IMR-90 (cell line): ENCODE data around the gene ZNF670. TPM values are rescaled to one million over a fixed set of nuclear protein-coding genes. Genes with fewer than 3 reads are reported as not detected.

ENCODE experiments used
- ATAC-seq: fragments of 200-7000 bp; cut with Tn5 transposase; 2 replicates; pipeline ENCODE4 v1.9.1; 2020; ENCODE audit warnings: low read depth, mild to moderate bottlenecking, moderate library complexity
- BruUV-seq: library from RNA; stranded (reverse); fragments of 400-500 nt; replicated peaks from 2 replicates; lab custom pipeline; 2021; lab: Mats Ljungman, UMichigan
- CTCF ChIA-PET: fragments of 300-600 bp; formaldehyde crosslinking; extraction: SDS; loops from one replicate; lab custom pipeline; 2021; ENCODE audit warnings: antibody characterized with exemption; lab: Yijun Ruan, JAX
- POLR2A ChIA-PET: fragments of 300-600 bp; sonication (Branson Sonifier 250); formaldehyde crosslinking; loops from one replicate; lab custom pipeline; 2022; ENCODE audit warnings: antibody characterized with exemption; ENCODE audit not compliant: unreplicated experiment; lab: Charles Lee
- DNase-seq: peaks from one replicate; pipeline ENCODE4 v3.0.0; 2013
- H2AFZ ChIP-seq: replicated peaks from 2 replicates; pipeline ENCODE3; 2013; ENCODE audit warnings: low read length, mild to moderate bottlenecking; ENCODE audit not compliant: poor library complexity
- H2AK5ac ChIP-seq: 2 replicates; pipeline ENCODE4 v1.6.1; 2013; ENCODE audit warnings: low read depth, low read length, inconsistent platforms
- H2AK9ac ChIP-seq: replicated peaks from 2 replicates; pipeline ENCODE3; 2013; ENCODE audit warnings: mild to moderate bottlenecking, low read depth, low read length, moderate library complexity; ENCODE audit not compliant: poor library complexity
- H2BK120ac ChIP-seq: 2 replicates; pipeline ENCODE4 v1.6.1; 2013; ENCODE audit warnings: low read depth, low read length, inconsistent platforms
- H2BK15ac ChIP-seq: 3 replicates; pipeline ENCODE4 v1.6.1; 2013; ENCODE audit warnings: low read depth, low read length, inconsistent platforms
- H2BK20ac ChIP-seq: 2 replicates; pipeline ENCODE4 v1.6.1; 2013; ENCODE audit warnings: low read depth, mild to moderate bottlenecking, inconsistent platforms, low read length, moderate library complexity
- H2BK5ac ChIP-seq: 2 replicates; pipeline ENCODE4 v1.6.1; 2013; ENCODE audit warnings: mild to moderate bottlenecking, low read depth, low read length, inconsistent platforms; ENCODE audit not compliant: poor library complexity, severe bottlenecking
- H3K14ac ChIP-seq: replicated peaks from 2 replicates; pipeline ENCODE4 v1.6.1; 2013; ENCODE audit warnings: low read depth, low read length, inconsistent platforms
- H3K18ac ChIP-seq: 2 replicates; pipeline ENCODE4 v1.6.1; 2013; ENCODE audit warnings: low read depth, low read length, control low read depth
- H3K23ac ChIP-seq: 2 replicates; pipeline ENCODE4 v1.6.1; 2013; ENCODE audit warnings: low read depth, low read length, inconsistent platforms
- H3K27ac ChIP-seq: 2 replicates; pipeline ENCODE4 v1.5.1; 2013; ENCODE audit warnings: mild to moderate bottlenecking, control low read depth, low read length; ENCODE audit not compliant: insufficient read depth
- H3K27me3 ChIP-seq: 2 replicates; pipeline ENCODE4 v1.6.1; 2013; ENCODE audit warnings: low read length; ENCODE audit not compliant: control insufficient read depth, insufficient read depth
- H3K36me3 ChIP-seq: 2 replicates; pipeline ENCODE4 v1.6.1; 2013; ENCODE audit warnings: low read length, mixed read lengths; ENCODE audit not compliant: control insufficient read depth, insufficient read depth
- H3K4ac ChIP-seq: 2 replicates; pipeline ENCODE4 v1.6.1; 2013; ENCODE audit warnings: low read depth, low read length, inconsistent platforms
- H3K4me1 ChIP-seq: 2 replicates; pipeline ENCODE4 v1.6.1; 2013; ENCODE audit warnings: low read length, mixed read lengths; ENCODE audit not compliant: control insufficient read depth, insufficient read depth
- H3K4me2 ChIP-seq: 2 replicates; pipeline ENCODE4 v1.6.1; 2013; ENCODE audit warnings: low read depth, mild to moderate bottlenecking, control low read depth, low read length, moderate library complexity
- H3K4me3 ChIP-seq: 2 replicates; pipeline ENCODE4 v1.5.1; 2013; ENCODE audit warnings: low read depth, mild to moderate bottlenecking, control low read depth, low read length, moderate library complexity; ENCODE audit not compliant: insufficient read depth
- H3K56ac ChIP-seq: 2 replicates; pipeline ENCODE4 v1.6.1; 2013; ENCODE audit warnings: low read length, inconsistent platforms; ENCODE audit not compliant: insufficient read depth; ENCODE audit errors: extremely low read depth
- H3K79me1 ChIP-seq, 2 experiments: 2 replicates each; pipeline ENCODE4 v1.6.1; 2013; ENCODE audit warnings: low read length in 2 of 2, inconsistent platforms in 1 of 2, low read depth in 1 of 2
- H3K9ac ChIP-seq: 2 replicates; pipeline ENCODE4 v1.6.1; 2013; ENCODE audit warnings: low read depth, low read length, control low read depth
- H3K9me1 ChIP-seq: 2 replicates; pipeline ENCODE4 v1.6.1; 2013; ENCODE audit warnings: low read length, inconsistent platforms; ENCODE audit not compliant: insufficient read depth
- H3K9me3 ChIP-seq: 2 replicates; pipeline ENCODE4 v1.6.1; 2013; ENCODE audit warnings: low read length; ENCODE audit not compliant: control insufficient read depth, insufficient read depth
- H4K20me1 ChIP-seq: 2 replicates; pipeline ENCODE4 v1.6.1; 2013; ENCODE audit warnings: low read length, inconsistent platforms; ENCODE audit not compliant: insufficient read depth
- H4K5ac ChIP-seq: 2 replicates; pipeline ENCODE4 v1.6.1; 2013; ENCODE audit warnings: mild to moderate bottlenecking, low read depth, low read length, control low read depth
- H4K8ac ChIP-seq, 2 experiments: 2 replicates each; pipeline ENCODE4 v1.6.1; 2013; ENCODE audit warnings: low read depth in 2 of 2, low read length in 2 of 2, control low read depth in 1 of 2, inconsistent platforms in 1 of 2
- H4K91ac ChIP-seq: 2 replicates; pipeline ENCODE4 v1.6.1; 2013; ENCODE audit warnings: low read depth, low read length, inconsistent platforms; ENCODE audit not compliant: insufficient read depth
- BHLHE40 ChIP-seq: fragments of 150-350 bp; IDR thresholded peaks from 2 replicates; pipeline ENCODE4 v1.6.1; 2016; ENCODE audit warnings: mild to moderate bottlenecking, low read depth, low read length
- CHD1 ChIP-seq: IDR thresholded peaks from 2 replicates; pipeline ENCODE4 v1.6.1; 2012; ENCODE audit warnings: low read depth, low read length, improper control_type of control experiment
- CTCF ChIP-seq: conservative IDR thresholded peaks from 2 replicates; pipeline ENCODE4 v1.5.1; 2012; ENCODE audit warnings: mild to moderate bottlenecking, low read depth, low read length, improper control_type of control experiment
- ELK1 ChIP-seq: fragments of 150-350 bp; IDR thresholded peaks from 2 replicates; pipeline ENCODE4 v1.6.1; 2016; ENCODE audit warnings: low read depth, mild to moderate bottlenecking, low read length, moderate library complexity, borderline replicate concordance
- FOS ChIP-seq: fragments of 150-350 bp; IDR thresholded peaks from 2 replicates; pipeline ENCODE4 v1.6.1; 2016; ENCODE audit warnings: low read depth, low read length
- MAFK ChIP-seq: IDR thresholded peaks from 2 replicates; pipeline ENCODE4 v1.6.1; 2012; ENCODE audit warnings: low read depth, low read length, improper control_type of control experiment
- MAZ ChIP-seq: IDR thresholded peaks from 2 replicates; pipeline ENCODE4 v1.6.1; 2012; ENCODE audit warnings: low read depth, mild to moderate bottlenecking, low read length, improper control_type of control experiment, moderate library complexity, borderline replicate concordance
- MXI1 ChIP-seq: IDR thresholded peaks from 2 replicates; pipeline ENCODE4 v1.6.1; 2012; ENCODE audit warnings: low read depth, mild to moderate bottlenecking, low read length, moderate library complexity, borderline replicate concordance
- NFE2L2 ChIP-seq: fragments of 150-350 bp; IDR thresholded peaks from 2 replicates; pipeline ENCODE4 v1.6.1; 2016; ENCODE audit warnings: low read depth, mild to moderate bottlenecking, low read length
- POLR2A ChIP-seq: IDR thresholded peaks from 2 replicates; pipeline ENCODE4 v1.6.1; 2012; ENCODE audit warnings: mild to moderate bottlenecking, low read depth, low read length
- RAD21 ChIP-seq: IDR thresholded peaks from 2 replicates; pipeline ENCODE4 v1.6.1; 2012; ENCODE audit warnings: low read length, improper control_type of control experiment
- RCOR1 ChIP-seq: IDR thresholded peaks from 2 replicates; pipeline ENCODE4 v1.6.1; 2012; ENCODE audit warnings: mild to moderate bottlenecking, low read length, improper control_type of control experiment; ENCODE audit not compliant: insufficient replicate concordance
- RFX5 ChIP-seq: IDR thresholded peaks from 2 replicates; pipeline ENCODE4 v1.8.0; 2012; ENCODE audit warnings: low read depth, mild to moderate bottlenecking, low read length, moderate library complexity
- SMC3 ChIP-seq: fragments of 150-350 bp; IDR thresholded peaks from 2 replicates; pipeline ENCODE4 v1.6.1; 2016; ENCODE audit warnings: low read depth, mild to moderate bottlenecking, antibody characterized with exemption, low read length, moderate library complexity
- WGBS, 2 experiments: methylation state at CpG; one replicate each; pipeline versions ENCODE4 v1.1.5 to v1.1.7; 2013; ENCODE audit warnings: missing lambda C conversion rate in 2 of 2; ENCODE audit not compliant: insufficient read length in 1 of 2; ENCODE audit errors: extremely low coverage in 2 of 2; 5-methylcytosine and 5-hydroxymethylcytosine counted together
- dilution Hi-C: fragments of 300-500 bp; cut with HindIII; formaldehyde crosslinking; loops from one replicate; pipeline ENCODE4 v1.14.3; 2018; ENCODE audit warnings: low sequenced_read_pairs; ENCODE audit not compliant: unreplicated experiment
- in situ Hi-C: fragments of 300-500 bp; cut with MboI; formaldehyde crosslinking; loops from 3 replicates; pipeline ENCODE4 v1.14.3; 2019; ENCODE audit warnings: low sequenced_read_pairs, inconsistent platforms, mixed read lengths
- intact Hi-C: fragments of 100-400 bp; cut with micrococcal nuclease; formaldehyde crosslinking; loops from 2 replicates; pipeline ENCODE4 v1.10.0; 2022
- polyA plus RNA-seq, 3 experiments: library from polyadenylated mRNA; depleted of rRNA; stranded (reverse); fragments of >200 nt; gene quantifications; 2 replicates each; pipeline ENCODE4 v1.2.3, GENCODE V29; 2012; ENCODE audit warnings: low replicate concordance in 1 of 3
- total RNA-seq: library from RNA; depleted of rRNA; stranded (reverse); fragments of >200 nt; gene quantifications from 2 replicates; pipeline ENCODE4 v1.2.3, GENCODE V29; 2012

The ZNF670 gene
- total and polyA plus RNA-seq, 2 of the 4 experiments (the other 2 are of a cell fraction): 1.8 to 4.5 TPM

GRCh38 chr1:247107694-247108093 is 29.1 kb upstream of the ZNF670 start:
- BruUV-seq: no TSS peak
- no peak overlapping the region for H4K8ac ChIP-seq

More at GRCh38 chr1:247107694-247108093, 29.1 kb upstream of the ZNF670 start:
- WGBS, 2 experiments: no CpG with 5 or more reads among the region's 7 CpGs
- Histone ChIP-seq H3K9me1 (no peaks in the 10 kb centered on the region; the same call in 1 of the 2 replicates), H3K27me3 (no peaks in the 10 kb centered on the region), H3K23ac (no peak overlapping the region), H3K9me3 (no peaks in the 10 kb centered on the region), H2AK5ac (no peak overlapping the region), H2AK9ac (no peak overlapping the region), H2BK20ac (no peak overlapping the region), H3K4me2 (no peak overlapping the region), H3K27ac (no peak overlapping the region), H3K9ac (no peak overlapping the region), H3K4ac (no peak overlapping the region), H4K91ac (no peak overlapping the region), H3K4me3 (no peak overlapping the region), H2BK15ac (no peak overlapping the region), H2BK5ac (no peak overlapping the region), H3K36me3 (no peaks in the 10 kb centered on the region), H2AFZ (no peak overlapping the region), H3K14ac (no peak overlapping the region), H2BK120ac (no peak overlapping the region), H4K20me1 (no peaks in the 10 kb centered on the region; the same call in 1 of the 2 replicates), H4K5ac (no peak overlapping the region), H3K79me1 (peaks cover 0 to 14% of the 10 kb centered on the region in 2 experiments; a peak in 2 of 4 replicates), H3K56ac (no peak overlapping the region), H3K4me1 (no peaks in the 10 kb centered on the region; the same call in 1 of the 2 replicates), H3K18ac (no peak overlapping the region)
- intact Hi-C loops: loop anchor here (10.0 kb wide), 1 partner anchor 187 kb away; no protein-coding TSS in a partner anchor
- ATAC-seq: no peak
- no peak for DNase-seq
- ChIA-PET POLR2A (no interaction called here), CTCF (no interaction called here)
- in situ Hi-C loops: no loop called here
- dilution Hi-C loops: no loop called here
- TF ChIP-seq FOS (no peak), BHLHE40 (no peak), MXI1 (no peak), CTCF (no peak), ELK1 (no peak), SMC3 (no peak), MAZ (no peak), RCOR1 (no peak), POLR2A (no peak), RAD21 (no peak), NFE2L2 (no peak), RFX5 (no peak), MAFK (no peak), CHD1 (no peak)
